EL (cell line): Measurements from ENCODE around the gene CNTN2.
A peak's percentile ranks its signal among the peaks of the same experiment; 100 is the strongest.

ENCODE experiments used
- DNase-seq: peaks from one replicate; pipeline ENCODE4 v3.0.0-alpha.2; 2016

The CNTN2 gene

GRCh38 chr1:205056956-205057568, 14.1 kb downstream of the CNTN2 start:
- no peak for DNase-seq

GRCh38 chr1:205057808-205058575, 15.0 kb downstream of the CNTN2 start:
- no peak for DNase-seq

- no peak for DNase-seq
Measured at GRCh38 chr1:205058853-205059252, 15.8 kb downstream of the CNTN2 start.

- no peak for DNase-seq
Measured at GRCh38 chr1:205059660-205060059, 16.6 kb downstream of the CNTN2 start.

- DNase-seq: no peak
Measured at GRCh38 chr1:205060746-205061145, 17.7 kb downstream of the CNTN2 start.

- no peak for DNase-seq
Measured at GRCh38 chr1:205061227-205061626, 18.2 kb downstream of the CNTN2 start.

GRCh38 chr1:205061665-205062069, 18.7 kb downstream of the CNTN2 start:
- DNase-seq: peak; percentile 71

GRCh38 chr1:205062319-205062718, 19.3 kb downstream of the CNTN2 start:
- DNase-seq: no peak

GRCh38 chr1:205062895-205063294, 19.9 kb downstream of the CNTN2 start:
- DNase-seq: no peak

GRCh38 chr1:205064301-205064700, 21.3 kb downstream of the CNTN2 start:
- DNase-seq: no peak

- no peak for DNase-seq
Measured at GRCh38 chr1:205064741-205065316, 21.8 kb downstream of the CNTN2 start.

GRCh38 chr1:205065666-205066065, 22.7 kb downstream of the CNTN2 start:
- DNase-seq: no peak

- DNase-seq: no peak
Measured at GRCh38 chr1:205066141-205066818, 23.3 kb downstream of the CNTN2 start.

- DNase-seq: no peak
Measured at GRCh38 chr1:205067031-205067430, 24.0 kb downstream of the CNTN2 start.

- no peak for DNase-seq
Measured at GRCh38 chr1:205068001-205068400, 25.0 kb downstream of the CNTN2 start.

- no peak for DNase-seq
Measured at GRCh38 chr1:205068457-205069040, 25.5 kb downstream of the CNTN2 start.

- DNase-seq: no peak
Measured at GRCh38 chr1:205069371-205070125, 26.5 kb downstream of the CNTN2 start.

GRCh38 chr1:205071028-205071409, 28.0 kb downstream of the CNTN2 start:
- no peak for DNase-seq

- DNase-seq: no peak
Measured at GRCh38 chr1:205071801-205072200, 28.8 kb downstream of the CNTN2 start.

GRCh38 chr1:205072286-205072685, 29.3 kb downstream of the CNTN2 start:
- no peak for DNase-seq

GRCh38 chr1:205072881-205073280, 29.9 kb downstream of the CNTN2 start:
- no peak for DNase-seq

- no peak for DNase-seq
Measured at GRCh38 chr1:205073511-205073910, 30.5 kb downstream of the CNTN2 start.

- DNase-seq: no peak
Measured at GRCh38 chr1:205074084-205074483, 31.1 kb downstream of the CNTN2 start.
